Gastroesophageal sphincter (tissue), 3 donors: ENCODE measurements around the gene SSTR3.

Experiments used
- CTCF ChIP-seq, 4 experiments: fragments of 200-600 bp in 2 of 4; fragments of 450-650 bp in 2 of 4; sonication (generic) in 1 of 4; IDR thresholded peaks; one replicate each; pipeline ENCODE4 v1.5.1; 2017 to 2019; ENCODE audit warnings: antibody characterized with exemption in 4 of 4, mild to moderate bottlenecking in 2 of 4, moderate library complexity in 2 of 4
- POLR2A ChIP-seq, 2 donors: fragments of 450-650 bp; IDR thresholded peaks; one replicate each; pipeline ENCODE4 v1.6.1; 2017; ENCODE audit warnings: antibody characterized with exemption in 2 of 2, mild to moderate bottlenecking in 2 of 2, moderate library complexity in 1 of 2
- POLR2AphosphoS5 ChIP-seq: sonication (generic); formaldehyde crosslinking; IDR thresholded peaks from one replicate; pipeline ENCODE4 v1.6.1; 2017; ENCODE audit warnings: antibody characterized with exemption

- TF ChIP-seq POLR2A (IDR thresholded peaks at IDR 0.05): no peak
- no peak for TF ChIP-seq POLR2AphosphoS5
- no peak for TF ChIP-seq CTCF (IDR thresholded peaks at IDR 0.05)
These were observed 2.4 kb upstream of the SSTR3 start for GRCh38 chr22:37214731-37215030.
